ENCODE results near the gene FGFRL1.

- TF ChIP-seq, protein P1, sequence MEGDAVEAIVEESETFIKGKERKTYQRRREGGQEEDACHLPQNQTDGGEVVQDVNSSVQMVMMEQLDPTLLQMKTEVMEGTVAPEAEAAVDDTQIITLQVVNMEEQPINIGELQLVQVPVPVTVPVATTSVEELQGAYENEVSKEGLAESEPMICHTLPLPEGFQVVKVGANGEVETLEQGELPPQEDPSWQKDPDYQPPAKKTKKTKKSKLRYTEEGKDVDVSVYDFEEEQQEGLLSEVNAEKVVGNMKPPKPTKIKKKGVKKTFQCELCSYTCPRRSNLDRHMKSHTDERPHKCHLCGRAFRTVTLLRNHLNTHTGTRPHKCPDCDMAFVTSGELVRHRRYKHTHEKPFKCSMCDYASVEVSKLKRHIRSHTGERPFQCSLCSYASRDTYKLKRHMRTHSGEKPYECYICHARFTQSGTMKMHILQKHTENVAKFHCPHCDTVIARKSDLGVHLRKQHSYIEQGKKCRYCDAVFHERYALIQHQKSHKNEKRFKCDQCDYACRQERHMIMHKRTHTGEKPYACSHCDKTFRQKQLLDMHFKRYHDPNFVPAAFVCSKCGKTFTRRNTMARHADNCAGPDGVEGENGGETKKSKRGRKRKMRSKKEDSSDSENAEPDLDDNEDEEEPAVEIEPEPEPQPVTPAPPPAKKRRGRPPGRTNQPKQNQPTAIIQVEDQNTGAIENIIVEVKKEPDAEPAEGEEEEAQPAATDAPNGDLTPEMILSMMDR (conservative IDR thresholded peaks at IDR 0.05; ENCODE audit: low read depth, low read length): no peak
- TF ChIP-seq EZH2 (IDR thresholded peaks at IDR 0.05; ENCODE audit: borderline replicate concordance, low read depth, low read length, poor library complexity, severe bottlenecking): no peak
These were observed 21.5 kb upstream of the FGFRL1 start for GRCh38 chr4:989722-990471.
